Smooth muscle cell (in vitro differentiated cells): ENCODE data around the gene ACOT8. TPM values are rescaled to one million over a fixed set of nuclear protein-coding genes. Genes with fewer than 3 reads are reported as not detected.
"Not testable (repeated sequence)": the region's sequence is repeated elsewhere in the genome, so short reads cannot be mapped to it uniquely, and the experiment has no call there.

ENCODE experiments used
- DNase-seq: peaks from one replicate; lab custom pipeline; 2025; ENCODE audit not compliant: unreplicated experiment; lab: John Stamatoyannopoulos, UW
- H2AFZ ChIP-seq: fragments of 200-600 bp; sonication (generic); 2 replicates; pipeline ENCODE4 v1.6.0; 2016; ENCODE audit warnings: antibody characterized with exemption, low read depth, mild to moderate bottlenecking
- H3F3A ChIP-seq: fragments of 200-600 bp; sonication (generic); 2 replicates; pipeline ENCODE4 v1.6.0; 2017; ENCODE audit warnings: antibody characterized with exemption, low read depth
- H3K27ac ChIP-seq: fragments of 200-600 bp; sonication (generic); 2 replicates; pipeline ENCODE4 v1.5.1; 2016; ENCODE audit warnings: low read depth, mild to moderate bottlenecking
- H3K27me3 ChIP-seq: fragments of 200-600 bp; sonication (generic); 2 replicates; pipeline ENCODE4 v1.6.1; 2016; ENCODE audit warnings: low read depth, mild to moderate bottlenecking
- H3K36me3 ChIP-seq: fragments of 200-600 bp; sonication (generic); 2 replicates; pipeline ENCODE4 v1.5.1; 2016; ENCODE audit warnings: low read depth
- H3K4me1 ChIP-seq: fragments of 200-600 bp; sonication (generic); 2 replicates; pipeline ENCODE4 v1.5.1; 2016; ENCODE audit warnings: low read depth
- H3K4me2 ChIP-seq: fragments of 200-600 bp; sonication (generic); 2 replicates; pipeline ENCODE4 v1.6.0; 2016; ENCODE audit warnings: mild to moderate bottlenecking
- H3K4me3 ChIP-seq: fragments of 200-600 bp; sonication (generic); 2 replicates; pipeline ENCODE4 v1.5.1; 2016; ENCODE audit warnings: mild to moderate bottlenecking
- H3K79me2 ChIP-seq: fragments of 200-600 bp; sonication (generic); 2 replicates; pipeline ENCODE4 v1.6.0; 2016; ENCODE audit warnings: low read depth, mild to moderate bottlenecking
- H3K9ac ChIP-seq: fragments of 200-600 bp; sonication (generic); 2 replicates; pipeline ENCODE4 v1.6.0; 2016; ENCODE audit warnings: low read depth
- H3K9me3 ChIP-seq: fragments of 200-600 bp; sonication (generic); replicated peaks from 2 replicates; pipeline ENCODE4 v1.5.1; 2016; ENCODE audit warnings: low read depth
- H4K20me1 ChIP-seq: fragments of 200-600 bp; sonication (generic); 2 replicates; pipeline ENCODE4 v1.6.0; 2016; ENCODE audit warnings: low read depth
- WGBS: methylation state at CpG from one replicate; pipeline ENCODE4 v1.1.7; 2016; ENCODE audit warnings: low lambda C conversion rate; 5-methylcytosine and 5-hydroxymethylcytosine counted together
- polyA plus RNA-seq: library from polyadenylated mRNA; unstranded; fragments of >200 nt; fragmentation: Nextera tagmentation; extraction: Ambion mirVana; gene quantifications from 2 replicates; pipeline ENCODE4 v1.2.1, GENCODE V29; 2016
- total RNA-seq: library from RNA; depleted of rRNA; stranded (reverse); fragments of >200 nt; gene quantifications from 2 replicates; pipeline ENCODE4 v1.2.3, GENCODE V29; 2014
- TF ChIP-seq, protein P1 (sequence below): fragments of 200-600 bp; sonication (generic); IDR thresholded peaks from 2 replicates; pipeline ENCODE4 v1.5.1; 2017; ENCODE audit warnings: borderline replicate concordance, mild to moderate bottlenecking, antibody characterized with exemption; ENCODE audit not compliant: insufficient read depth, poor library complexity, severe bottlenecking

The ACOT8 gene
- total and polyA plus RNA-seq, 2 experiments from 2014 or later, result 31.9 to 43.8 TPM

DNA sequence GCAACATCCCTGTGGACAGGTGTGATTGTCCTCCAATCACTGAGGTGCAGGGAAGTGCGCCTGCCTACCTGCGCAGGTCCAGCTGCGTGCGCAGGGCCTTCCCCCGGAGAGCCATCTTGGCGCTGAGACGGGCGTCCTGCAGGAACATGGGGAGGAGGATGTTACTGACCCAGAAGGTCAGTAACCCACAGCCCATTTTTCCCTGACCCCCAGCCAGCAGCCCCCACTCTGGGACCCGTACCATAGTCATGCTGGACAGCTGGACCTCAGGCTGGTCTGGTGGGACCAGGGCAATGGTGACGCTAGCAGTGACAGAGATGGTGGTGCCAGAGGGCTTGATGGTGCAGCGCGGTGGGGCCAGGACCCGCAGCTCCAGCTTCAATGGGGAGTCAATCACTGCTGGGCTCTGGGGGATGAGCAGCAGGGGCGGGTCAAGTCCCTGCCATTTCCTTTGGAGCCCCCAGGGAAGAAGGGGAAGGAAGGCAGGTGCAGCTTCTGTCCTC lies 45.1 kb upstream of the ACOT8 start:
- no peaks in the 10 kb centered on the region for H3K36me3 ChIP-seq
- H3K79me2 ChIP-seq, result no peaks in the 10 kb centered on the region
- H3K4me2 ChIP-seq, result no peak overlapping the region
- no peak overlapping the region for H2AFZ ChIP-seq
- H3K9me3 ChIP-seq, result no peaks in the 10 kb centered on the region
- H3K4me1 ChIP-seq, result no peaks in the 10 kb centered on the region
- no peak overlapping the region for H3K27ac ChIP-seq
- no peak for DNase-seq
- no peaks in the 10 kb centered on the region for H4K20me1 ChIP-seq
- TF ChIP-seq, protein P1, sequence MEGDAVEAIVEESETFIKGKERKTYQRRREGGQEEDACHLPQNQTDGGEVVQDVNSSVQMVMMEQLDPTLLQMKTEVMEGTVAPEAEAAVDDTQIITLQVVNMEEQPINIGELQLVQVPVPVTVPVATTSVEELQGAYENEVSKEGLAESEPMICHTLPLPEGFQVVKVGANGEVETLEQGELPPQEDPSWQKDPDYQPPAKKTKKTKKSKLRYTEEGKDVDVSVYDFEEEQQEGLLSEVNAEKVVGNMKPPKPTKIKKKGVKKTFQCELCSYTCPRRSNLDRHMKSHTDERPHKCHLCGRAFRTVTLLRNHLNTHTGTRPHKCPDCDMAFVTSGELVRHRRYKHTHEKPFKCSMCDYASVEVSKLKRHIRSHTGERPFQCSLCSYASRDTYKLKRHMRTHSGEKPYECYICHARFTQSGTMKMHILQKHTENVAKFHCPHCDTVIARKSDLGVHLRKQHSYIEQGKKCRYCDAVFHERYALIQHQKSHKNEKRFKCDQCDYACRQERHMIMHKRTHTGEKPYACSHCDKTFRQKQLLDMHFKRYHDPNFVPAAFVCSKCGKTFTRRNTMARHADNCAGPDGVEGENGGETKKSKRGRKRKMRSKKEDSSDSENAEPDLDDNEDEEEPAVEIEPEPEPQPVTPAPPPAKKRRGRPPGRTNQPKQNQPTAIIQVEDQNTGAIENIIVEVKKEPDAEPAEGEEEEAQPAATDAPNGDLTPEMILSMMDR, result no peak
- H3F3A ChIP-seq, result peaks cover 4% of the 10 kb centered on the region
- WGBS, result 93% methylated on average over 14 of the region's 14 CpGs
- no peak overlapping the region for H3K9ac ChIP-seq
- no peak overlapping the region for H3K4me3 ChIP-seq
- H3K27me3 ChIP-seq, result no peaks in the 10 kb centered on the region

DNA sequence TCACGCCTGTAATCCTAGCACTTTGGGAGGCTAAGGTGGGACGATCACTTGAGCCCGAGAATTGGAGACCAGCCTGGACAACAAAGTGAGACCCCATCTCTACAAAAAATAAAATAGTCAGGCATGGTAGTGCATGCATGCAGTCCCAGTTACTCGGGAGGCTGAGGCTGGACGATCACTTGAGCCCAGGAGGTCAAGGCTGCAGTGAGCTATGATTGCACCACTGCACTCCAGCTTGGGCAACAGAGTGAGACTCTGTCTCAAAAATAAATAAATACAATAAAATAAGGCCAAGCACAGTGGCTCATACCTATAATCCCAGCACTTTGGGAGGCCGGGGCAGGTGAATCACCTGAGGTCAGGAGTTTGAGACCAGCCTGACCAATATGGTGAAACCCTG lies 44.1 kb upstream of the ACOT8 start:
- H3K4me3 ChIP-seq, H3K4me1 ChIP-seq, H4K20me1 ChIP-seq, H3F3A ChIP-seq, H3K36me3 ChIP-seq, H2AFZ ChIP-seq, DNase-seq, H3K27me3 ChIP-seq, H3K9me3 ChIP-seq, H3K9ac ChIP-seq, H3K79me2 ChIP-seq, H3K4me2 ChIP-seq, H3K27ac ChIP-seq: not testable (repeated sequence)
- WGBS, result 97% methylated on average over 6 of the region's 6 CpGs

DNA sequence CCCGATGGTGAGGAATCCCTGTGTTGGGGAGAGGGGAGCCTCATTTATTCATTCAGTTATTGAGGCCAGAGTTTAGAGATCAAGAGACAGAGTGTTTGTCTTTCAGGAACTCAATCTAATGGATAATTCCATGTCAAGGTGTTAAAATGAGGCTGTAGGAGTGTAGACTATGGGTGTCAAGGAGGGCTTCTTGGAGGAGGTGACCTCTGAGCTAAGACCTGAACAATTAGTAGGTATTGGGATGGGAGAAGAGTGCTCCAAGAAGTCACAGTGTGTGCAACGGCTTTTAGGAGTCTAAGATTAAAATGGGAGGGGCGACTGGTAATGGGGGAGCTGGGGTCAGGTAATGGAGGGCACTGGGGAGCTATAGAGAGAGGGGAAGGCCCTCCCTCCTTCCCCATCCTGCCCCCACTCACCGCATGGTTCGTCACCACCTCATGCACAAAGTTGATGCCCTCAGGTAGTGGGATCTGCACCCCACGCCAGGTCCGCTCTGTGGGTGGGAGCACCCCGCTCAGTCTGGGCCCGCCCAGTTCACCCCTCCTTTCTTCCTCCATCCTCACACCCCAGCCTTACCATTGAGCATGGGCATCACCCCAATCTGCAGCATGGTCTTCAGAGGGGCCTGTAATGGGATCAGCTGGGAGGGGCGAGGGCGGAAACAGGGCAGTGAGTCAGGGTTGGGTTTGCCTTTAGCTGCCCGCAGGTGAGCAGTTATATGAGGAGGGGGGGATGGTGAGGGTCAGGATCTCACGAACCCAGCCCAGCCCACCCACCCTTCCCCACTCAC lies 42.0 kb upstream of the ACOT8 start:
- Histone ChIP-seq H2AFZ (no peak overlapping the region), H3K4me2 (no peak overlapping the region), H3K36me3 (no peaks in the 10 kb centered on the region), H3F3A (peaks cover 7% of the 10 kb centered on the region), H3K4me3 (no peak overlapping the region), H3K9ac (no peak overlapping the region), H3K79me2 (no peaks in the 10 kb centered on the region), H3K27me3 (no peaks in the 10 kb centered on the region), H4K20me1 (no peaks in the 10 kb centered on the region), H3K4me1 (no peaks in the 10 kb centered on the region), H3K9me3 (no peaks in the 10 kb centered on the region), H3K27ac (no peak overlapping the region)
- TF ChIP-seq, protein P1, result no peak
- 94% methylated on average over 11 of the region's 13 CpGs for WGBS
- DNase-seq, result no peak

DNA sequence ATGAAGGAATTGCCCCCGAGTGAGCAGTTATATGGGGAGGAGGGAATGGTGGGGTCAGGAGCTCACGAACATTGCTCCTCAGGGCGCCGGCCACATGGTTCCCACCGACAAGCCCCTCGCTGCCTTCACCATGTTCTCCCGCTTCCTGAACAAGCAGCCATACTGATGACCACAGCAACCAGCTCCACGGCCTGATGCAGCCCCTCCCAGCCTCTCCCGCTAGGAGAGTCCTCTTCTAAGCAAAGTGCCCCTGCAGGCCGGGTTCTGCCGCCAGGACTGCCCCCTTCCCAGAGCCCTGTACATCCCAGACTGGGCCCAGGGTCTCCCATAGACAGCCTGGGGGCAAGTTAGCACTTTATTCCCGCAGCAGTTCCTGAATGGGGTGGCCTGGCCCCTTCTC lies 41.1 kb upstream of the ACOT8 start:
- no peak for DNase-seq
- no peaks in the 10 kb centered on the region for H3K27me3 ChIP-seq
- H3K9me3 ChIP-seq, result no peaks in the 10 kb centered on the region
- 93% methylated on average over 12 of the region's 12 CpGs for WGBS
- H3K4me1 ChIP-seq, result no peaks in the 10 kb centered on the region
- TF ChIP-seq, protein P1, result no peak
- H3K4me3 ChIP-seq, result no peak overlapping the region
- H3K36me3 ChIP-seq, result no peaks in the 10 kb centered on the region
- peaks cover 12% of the 10 kb centered on the region for H3F3A ChIP-seq
- H3K79me2 ChIP-seq, result no peaks in the 10 kb centered on the region
- H3K27ac ChIP-seq, result no peak overlapping the region
- H3K4me2 ChIP-seq, result no peak overlapping the region
- H4K20me1 ChIP-seq, result no peaks in the 10 kb centered on the region
- H2AFZ ChIP-seq, result no peak overlapping the region
- H3K9ac ChIP-seq, result no peak overlapping the region
